Fibroblast of lung (primary cell): Measurements from ENCODE around the gene EIF2S1.

ENCODE experiments used
- EZH2 ChIP-seq: IDR thresholded peaks from 2 replicates; pipeline ENCODE4 v1.5.1; 2012; ENCODE audit warnings: low read length, control low read depth, mild to moderate bottlenecking; ENCODE audit errors: missing control alignments
- TF ChIP-seq, protein P1 (sequence below), 2 donors: IDR thresholded peaks in 1 of 2; conservative IDR thresholded peaks in 1 of 2; 1 replicate in 1 of 2; 2 replicates in 1 of 2; pipeline ENCODE4 v1.5.1; 2011 to 2012; ENCODE audit warnings: low read length in 2 of 2, control low read depth in 1 of 2, inconsistent platforms in 1 of 2, low read depth in 1 of 2, mild to moderate bottlenecking in 1 of 2

DNA sequence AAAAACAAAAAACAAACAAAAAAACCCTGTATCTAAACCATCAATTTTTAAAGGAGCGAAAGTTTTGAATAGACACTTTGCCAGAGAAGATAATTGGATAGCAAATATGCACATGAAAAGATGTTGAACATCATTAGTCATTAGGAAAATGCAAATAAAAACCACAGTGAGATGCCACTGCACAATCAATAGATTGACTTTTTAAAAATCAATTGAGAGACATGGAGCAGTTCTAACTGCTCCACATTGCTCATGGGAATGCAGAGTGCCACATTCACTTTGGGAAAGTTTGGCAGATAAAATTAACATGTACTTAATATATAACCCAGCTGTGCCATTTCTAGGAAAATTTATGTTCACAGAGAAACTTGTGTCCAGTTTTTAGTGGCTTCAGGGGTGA, 12.7 kb downstream of the EIF2S1 start:
- TF ChIP-seq, protein P1, sequence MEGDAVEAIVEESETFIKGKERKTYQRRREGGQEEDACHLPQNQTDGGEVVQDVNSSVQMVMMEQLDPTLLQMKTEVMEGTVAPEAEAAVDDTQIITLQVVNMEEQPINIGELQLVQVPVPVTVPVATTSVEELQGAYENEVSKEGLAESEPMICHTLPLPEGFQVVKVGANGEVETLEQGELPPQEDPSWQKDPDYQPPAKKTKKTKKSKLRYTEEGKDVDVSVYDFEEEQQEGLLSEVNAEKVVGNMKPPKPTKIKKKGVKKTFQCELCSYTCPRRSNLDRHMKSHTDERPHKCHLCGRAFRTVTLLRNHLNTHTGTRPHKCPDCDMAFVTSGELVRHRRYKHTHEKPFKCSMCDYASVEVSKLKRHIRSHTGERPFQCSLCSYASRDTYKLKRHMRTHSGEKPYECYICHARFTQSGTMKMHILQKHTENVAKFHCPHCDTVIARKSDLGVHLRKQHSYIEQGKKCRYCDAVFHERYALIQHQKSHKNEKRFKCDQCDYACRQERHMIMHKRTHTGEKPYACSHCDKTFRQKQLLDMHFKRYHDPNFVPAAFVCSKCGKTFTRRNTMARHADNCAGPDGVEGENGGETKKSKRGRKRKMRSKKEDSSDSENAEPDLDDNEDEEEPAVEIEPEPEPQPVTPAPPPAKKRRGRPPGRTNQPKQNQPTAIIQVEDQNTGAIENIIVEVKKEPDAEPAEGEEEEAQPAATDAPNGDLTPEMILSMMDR (conservative IDR thresholded peaks at IDR 0.05 in 1 of 2, IDR thresholded peaks at IDR 0.05 in 1 of 2; ENCODE audit: low read depth in 1 of 2, low read length in 2 of 2), result no peak
- TF ChIP-seq EZH2, result no peak
